HL-60/S4 treated with phorbol 12-myristate 13-acetate at 8.2 ng/mL for 4 days and 3 days (cell line): ENCODE measurements around the gene FAM53A.

Source experiments
- in situ Hi-C: fragments of 300-500 bp; cut with MboI; formaldehyde crosslinking; loops from 2 replicates; pipeline ENCODE4 v1.15.0; 2022; ENCODE audit warnings: low sequenced_read_pairs

Gene FAM53A

GRCh38 chr4:1683736-1684505, at the start of gene FAM53A:
Gene FAM53A, minus strand, starts transcription at chr4:1684313. Its CDS starts 15,572 bp downstream, at chr4:1668741.
- in situ Hi-C loops = no loop called here

- in situ Hi-C loops = no loop called here
Measured at GRCh38 chr4:1732911-1733310, 48.8 kb upstream of the FAM53A start.

- in situ Hi-C loops = no loop called here
Measured at GRCh38 chr4:1731180-1731579, 47.1 kb upstream of the FAM53A start.

- in situ Hi-C loops = no loop called here
Measured at GRCh38 chr4:1730532-1731135, 46.5 kb upstream of the FAM53A start.

GRCh38 chr4:1728061-1728980, 44.2 kb upstream of the FAM53A start:
- in situ Hi-C loops = no loop called here

GRCh38 chr4:1727117-1728031, 43.3 kb upstream of the FAM53A start:
- in situ Hi-C loops = no loop called here

GRCh38 chr4:1726146-1726934, 42.2 kb upstream of the FAM53A start:
- in situ Hi-C loops = no loop called here

GRCh38 chr4:1725521-1725920, 41.4 kb upstream of the FAM53A start:
- in situ Hi-C loops = no loop called here

- in situ Hi-C loops = no loop called here
Measured at GRCh38 chr4:1723131-1723801, 39.2 kb upstream of the FAM53A start.

- in situ Hi-C loops = no loop called here
Measured at GRCh38 chr4:1722551-1723118, 38.5 kb upstream of the FAM53A start.

- in situ Hi-C loops = no loop called here
Measured at GRCh38 chr4:1721666-1722550, 37.8 kb upstream of the FAM53A start.

- in situ Hi-C loops = no loop called here
Measured at GRCh38 chr4:1721003-1721665, 37.0 kb upstream of the FAM53A start, which contains the start of the genes TACC3 and TMEM129. Gene TACC3, plus strand, starts transcription at chr4:1721521. Its CDS starts 1,901 bp downstream, at chr4:1723422. Gene TMEM129, minus strand, starts transcription at chr4:1721323. Its CDS starts 486 bp downstream, at chr4:1720837.

- in situ Hi-C loops = no loop called here
Measured at GRCh38 chr4:1720163-1720983, 36.3 kb upstream of the FAM53A start.

GRCh38 chr4:1718095-1718850, 34.2 kb upstream of the FAM53A start:
- in situ Hi-C loops = no loop called here
